Stimulated activated CD8-positive, alpha-beta memory T cell treated with anti-CD3 and anti-CD28 coated beads, Interleukin-7, amount 100 ng/mL, for 24 hours (primary cell): ENCODE measurements around the gene TAS1R1.
"Not testable (repeated sequence)": the region's sequence is repeated elsewhere in the genome, so short reads cannot be mapped to it uniquely, and the experiment has no call there.

ENCODE experiments used
- DNase-seq: peaks from one replicate; pipeline ENCODE4 v3.0.0-alpha.2; 2020; ENCODE audit warnings: low read depth

Gene TAS1R1

GRCh38 chr1:6521536-6521935 is 33.6 kb upstream of the TAS1R1 start:
- no peak for DNase-seq

DNA sequence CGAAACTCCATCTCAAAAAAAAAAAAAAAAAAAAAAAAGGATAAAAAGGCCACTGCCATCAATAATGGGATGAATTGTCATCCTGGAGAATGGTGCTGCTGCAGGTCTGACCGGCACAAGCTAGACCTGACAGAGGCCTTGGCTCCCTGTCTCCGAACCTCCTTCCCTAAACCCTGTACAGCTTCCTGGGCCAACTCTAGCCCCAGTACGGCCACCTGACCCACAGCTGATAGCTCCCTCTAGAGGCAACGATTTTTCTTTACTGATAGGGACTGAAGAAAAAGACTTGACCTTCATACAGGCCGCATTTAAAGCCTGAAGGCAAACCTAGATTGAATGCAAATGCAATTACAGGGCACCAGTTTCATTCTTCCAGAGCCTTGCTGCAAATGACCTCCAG is 31.5 kb upstream of the TAS1R1 start:
- DNase-seq: no peak

GRCh38 chr1:6526316-6526715 is 28.8 kb upstream of the TAS1R1 start:
- no peak for DNase-seq

GRCh38 chr1:6528492-6528891 is 26.6 kb upstream of the TAS1R1 start:
- no peak for DNase-seq

DNA sequence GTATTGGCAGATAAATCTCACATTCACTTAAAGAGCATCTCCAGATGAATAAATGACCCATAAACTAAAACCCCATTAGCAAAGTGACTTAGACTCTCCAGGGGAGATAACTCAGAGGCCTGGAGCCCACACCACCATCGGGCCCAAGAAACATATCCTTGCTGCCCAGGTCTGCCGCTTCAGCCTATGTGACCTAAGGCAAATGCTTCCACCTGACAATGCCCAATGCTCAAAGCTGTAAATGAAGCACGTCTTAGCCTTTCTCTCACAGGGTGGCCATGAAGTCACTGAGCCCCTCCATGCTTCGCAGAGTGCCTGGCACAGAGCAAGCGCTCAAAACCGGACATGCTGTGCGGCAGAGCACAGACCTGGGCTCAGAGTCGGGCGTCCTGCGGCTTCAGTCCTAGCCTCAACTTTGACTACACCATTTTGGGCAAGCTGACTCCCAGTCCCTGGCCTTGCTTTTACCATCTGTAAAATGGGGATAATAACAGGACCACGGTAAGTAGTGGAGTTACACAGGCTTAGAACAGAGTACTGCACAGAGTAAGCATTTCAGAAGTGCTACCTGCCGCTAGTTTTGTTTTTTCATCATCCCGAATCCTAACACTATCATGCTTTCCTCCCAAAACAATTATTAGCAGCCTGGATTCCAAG is 24.5 kb upstream of the TAS1R1 start:
- DNase-seq: no peak

- DNase-seq: no peak
Measured at GRCh38 chr1:6531996-6532395, 23.1 kb upstream of the TAS1R1 start.

GRCh38 chr1:6534248-6534822 is 20.8 kb upstream of the TAS1R1 start:
- DNase-seq: no peak

DNA sequence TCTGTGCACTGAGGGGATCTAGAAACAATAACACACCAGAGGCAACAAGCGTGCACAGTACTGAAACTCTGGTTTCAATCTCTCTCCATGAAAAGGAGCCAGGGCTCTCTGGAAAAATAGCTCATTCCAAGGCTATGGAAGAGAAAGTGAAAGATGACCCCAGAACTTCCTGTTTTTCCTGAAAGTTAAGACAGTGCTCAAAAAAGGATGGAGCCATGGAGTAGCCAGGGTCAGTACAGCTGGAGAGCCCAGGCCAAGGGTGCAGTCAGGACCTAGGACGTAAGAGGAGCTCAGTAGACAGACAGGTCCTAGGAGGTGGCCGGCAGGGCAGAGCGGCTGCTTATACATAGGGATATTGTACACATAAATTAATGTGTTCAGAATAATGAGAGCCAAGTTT is 19.9 kb upstream of the TAS1R1 start:
- DNase-seq: no peak

- no peak for DNase-seq
Measured at GRCh38 chr1:6536291-6536690, 18.8 kb upstream of the TAS1R1 start.

GRCh38 chr1:6538956-6539355 is 16.2 kb upstream of the TAS1R1 start:
- DNase-seq: no peak

GRCh38 chr1:6544831-6545230 is 10.3 kb upstream of the TAS1R1 start:
- no peak for DNase-seq

DNA sequence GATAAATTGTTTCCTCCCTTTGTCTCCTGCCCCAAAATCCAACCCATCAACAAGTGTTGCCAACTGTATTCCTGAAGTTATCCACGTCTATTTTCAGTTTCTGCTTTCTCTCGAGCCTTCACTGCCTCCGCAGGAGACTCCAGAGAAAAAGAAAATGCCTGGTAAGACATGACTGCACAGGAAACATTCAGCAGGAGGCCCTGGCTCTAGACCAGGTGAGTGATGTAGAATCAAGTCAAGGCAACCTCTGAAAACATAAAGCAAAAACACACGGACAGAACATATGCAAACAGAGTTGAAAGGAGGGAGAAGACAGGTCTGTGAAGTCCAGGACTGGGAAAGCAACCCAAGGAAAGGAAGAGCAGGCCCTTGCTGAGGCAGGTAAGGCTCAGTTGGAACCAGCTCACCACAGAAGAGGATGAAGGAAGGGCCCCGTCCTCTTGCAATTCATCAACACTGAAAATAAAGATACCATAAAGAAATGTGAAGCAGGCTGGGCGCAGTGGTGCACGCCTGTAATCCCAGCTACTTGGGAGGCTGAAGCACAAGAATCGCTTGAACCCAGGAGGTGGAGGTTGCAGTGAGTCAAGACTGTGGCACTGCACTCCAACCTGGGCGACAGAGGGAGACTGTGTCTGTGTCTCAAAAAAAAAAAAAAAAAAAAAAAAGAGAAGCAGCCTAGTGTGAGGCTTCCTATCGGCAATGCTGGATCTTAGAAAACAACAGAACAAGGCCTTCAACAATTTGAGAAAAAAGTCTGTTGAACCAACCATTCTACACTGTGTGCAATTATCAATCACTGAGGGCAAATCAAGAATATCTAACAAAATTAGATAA is 9.6 kb upstream of the TAS1R1 start:
- no peak for DNase-seq

GRCh38 chr1:6546326-6546725 is 8.8 kb upstream of the TAS1R1 start:
- DNase-seq: no peak

- DNase-seq: no peak
Measured at GRCh38 chr1:6547301-6547700, 7.8 kb upstream of the TAS1R1 start.

DNA sequence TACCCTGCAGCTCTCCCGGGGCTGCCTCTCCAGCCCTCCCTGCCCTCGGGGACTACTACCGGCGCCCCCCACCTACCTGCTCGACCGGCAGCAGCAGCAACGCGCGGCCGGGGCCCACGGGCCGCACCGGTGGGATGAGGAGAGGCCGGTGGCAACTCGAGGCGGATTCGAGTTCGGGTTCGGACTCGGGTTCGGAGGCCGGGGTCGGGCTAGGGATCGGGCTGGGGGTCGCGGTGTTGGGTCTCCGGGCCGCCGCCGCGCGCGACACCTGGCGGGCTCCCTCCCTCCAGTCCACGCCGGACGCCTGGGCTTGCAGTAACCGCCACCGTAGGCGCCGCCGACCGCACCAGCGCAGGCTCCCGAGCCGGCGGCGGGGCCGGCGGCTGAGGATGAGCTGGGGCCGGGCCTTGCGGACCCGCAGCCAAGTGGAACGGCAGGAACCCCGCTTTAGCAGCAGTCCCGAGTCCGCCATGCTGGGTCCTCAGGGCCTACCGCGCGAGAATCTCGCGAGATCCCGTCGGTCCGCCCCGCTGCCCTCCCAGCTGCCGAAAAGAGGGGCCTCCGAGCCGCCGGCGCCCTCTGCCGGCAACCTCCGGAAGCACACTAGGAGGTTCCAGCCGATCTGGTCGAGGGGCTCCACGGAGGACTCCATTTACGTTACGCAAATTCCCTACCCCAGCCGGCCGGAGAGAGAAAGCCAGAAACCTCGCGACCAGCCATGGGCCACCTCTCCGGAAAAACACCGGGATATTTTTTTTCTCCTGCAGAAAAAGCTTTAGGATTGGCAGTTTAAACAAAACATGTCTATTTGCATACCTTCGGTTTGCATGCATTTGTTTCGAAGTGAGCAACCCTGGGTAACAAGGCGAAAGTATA is 838 bp upstream of the TAS1R1 start, which contains the start of gene NOL9:
Gene NOL9, minus strand, starts transcription at position 483 of the 876 bp plus-strand sequence. Its CDS starts 11 bp downstream, at position 472.
- peak; percentile 87 for DNase-seq

GRCh38 chr1:6557597-6557996 is 2.5 kb downstream of the TAS1R1 start:
- DNase-seq: no peak

- not testable (repeated sequence) for DNase-seq
Measured at GRCh38 chr1:6559161-6559560, 4.1 kb downstream of the TAS1R1 start.

DNA sequence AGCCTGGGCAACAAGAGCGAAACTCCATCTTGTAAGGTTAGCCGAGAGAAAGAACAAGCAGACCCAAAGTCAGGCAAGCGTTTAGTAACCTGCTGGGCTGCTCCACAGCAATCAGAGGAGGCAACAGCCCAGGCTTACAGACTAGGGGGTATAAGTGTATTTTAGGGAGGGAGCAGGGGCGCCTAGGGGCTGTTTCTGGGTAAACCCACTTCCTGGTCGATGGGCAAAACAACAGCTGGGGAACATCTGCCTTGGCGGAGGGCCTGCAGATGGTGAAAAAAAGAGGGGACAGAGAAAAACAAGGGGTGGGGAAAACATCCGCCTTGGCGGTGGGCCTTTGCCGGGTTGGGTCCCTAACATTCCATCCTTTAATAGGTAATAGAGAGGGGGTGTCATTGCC is 5.2 kb downstream of the TAS1R1 start:
- DNase-seq: no peak

GRCh38 chr1:6569033-6569432 is 13.9 kb downstream of the TAS1R1 start:
- no peak for DNase-seq

DNA sequence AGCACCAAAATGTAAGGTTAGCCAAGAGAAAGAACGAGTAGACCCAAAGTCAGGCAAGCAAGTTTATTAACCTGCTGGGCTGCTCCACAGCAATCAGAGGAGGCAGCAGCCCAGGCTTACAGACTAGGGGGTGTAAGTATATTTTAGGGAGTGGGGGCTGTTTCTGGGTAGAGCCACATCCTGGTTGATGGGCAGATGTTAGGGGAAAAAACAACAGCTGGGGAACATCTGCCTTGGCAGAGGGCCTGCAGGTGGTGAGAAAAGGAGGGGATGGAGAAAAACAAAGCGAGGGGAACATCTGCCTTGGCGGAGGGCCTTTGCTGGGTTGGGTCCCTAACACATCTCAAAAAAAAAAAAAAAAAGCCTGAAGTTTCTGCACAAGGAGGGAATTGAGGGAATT is 15.0 kb downstream of the TAS1R1 start:
- no peak for DNase-seq

GRCh38 chr1:6570987-6571386 is 15.9 kb downstream of the TAS1R1 start:
- no peak for DNase-seq
